ENCODE measurements around the gene MNS1. TPM values are rescaled to one million over a fixed set of nuclear protein-coding genes. Genes with fewer than 3 reads are reported as not detected.

The MNS1 gene
- total and polyA plus RNA-seq, 10 of the 15 experiments (the other 5 are each of a cell fraction or from before 2014, with no cell fraction given) = 0.45 to 2.6 (median 0.97) TPM

GRCh38 chr15:56464893-56465520, at the start of gene MNS1 (continued):
- TF ChIP-seq BCLAF1 (IDR thresholded peaks at IDR 0.05) = no peak
- no peak for TF ChIP-seq MEF2A (IDR thresholded peaks at IDR 0.05; ENCODE audit: insufficient read depth, low read depth, low read length)
- TF ChIP-seq RFX5 (IDR thresholded peaks at IDR 0.05; ENCODE audit: low read depth, low read length) = no peak
- TF ChIP-seq MXI1 (IDR thresholded peaks at IDR 0.05; ENCODE audit: low read depth, low read length) = peak; percentile 97
- no peak for TF ChIP-seq CUX1 (IDR thresholded peaks at IDR 0.05; ENCODE audit: insufficient replicate concordance, low read depth, low read length)
- TF ChIP-seq CREM (IDR thresholded peaks at IDR 0.05; ENCODE audit: low read depth) = peak; percentile 44; the same call in 1 of the 2 replicates
- peak; percentile 90 for TF ChIP-seq E2F4 (IDR thresholded peaks at IDR 0.05; ENCODE audit: low read depth, low read length)
- TF ChIP-seq RELB (IDR thresholded peaks at IDR 0.05; ENCODE audit: low read depth) = peak; percentile 51; the same call in 1 of the 2 replicates
- TF ChIP-seq BACH1 (IDR thresholded peaks at IDR 0.05; ENCODE audit: borderline replicate concordance) = no peak
- no peak; the same call in 1 of the 2 replicates for TF ChIP-seq TBL1XR1 (IDR thresholded peaks at IDR 0.05; ENCODE audit: low read depth, low read length)
- TF ChIP-seq YY1 (IDR thresholded peaks at IDR 0.05; ENCODE audit: low read depth, low read length) = 0 out of 2 replicates have a peak, but pooled peaks have one; percentile 20
- no peak; the same call in 1 of the 2 replicates for TF ChIP-seq NFIC (IDR thresholded peaks at IDR 0.05; ENCODE audit: low read depth, low read length)
- TF ChIP-seq STAT3 (IDR thresholded peaks at IDR 0.05; ENCODE audit: low read depth, low read length) = no peak
- TF ChIP-seq JUNB (IDR thresholded peaks at IDR 0.05) = no peak
- no peak for TF ChIP-seq MYB (IDR thresholded peaks at IDR 0.05; ENCODE audit: borderline replicate concordance, low read depth, low read length)
- TF ChIP-seq EP300 (IDR thresholded peaks at IDR 0.05; ENCODE audit: borderline replicate concordance in 1 of 2, control insufficient read depth in 1 of 2, low read depth in 2 of 2, low read length in 2 of 2) = peak in 1 of 2 experiments; percentile 76; a peak in 2 of 4 replicates
- no peak for TF ChIP-seq ASH2L (IDR thresholded peaks at IDR 0.05; ENCODE audit: borderline replicate concordance, low read depth)
- no peak for TF ChIP-seq LARP7 (IDR thresholded peaks at IDR 0.05)
- TF ChIP-seq BRCA1 (IDR thresholded peaks at IDR 0.05; ENCODE audit: low read depth, low read length) = no peak
- no peak for TF ChIP-seq ZNF622 (IDR thresholded peaks at IDR 0.05)
